Mesenchymal stem cell (in vitro differentiated cells and primary cell): ENCODE data around the gene THAP7.

ENCODE experiments used
- DNase-seq: peaks from one replicate; pipeline ENCODE4 v3.0.0-alpha.2; 2013
- H2AFZ ChIP-seq: one replicate; pipeline ENCODE4 v1.6.1; 2013; ENCODE audit warnings: low read depth, mild to moderate bottlenecking, control low read depth, inconsistent platforms, low read length, moderate library complexity
- H2AK5ac ChIP-seq: 2 replicates; pipeline ENCODE4 v1.6.1; 2013; ENCODE audit warnings: low read length, moderate library complexity, mild to moderate bottlenecking, inconsistent platforms; ENCODE audit not compliant: severe bottlenecking
- H2BK120ac ChIP-seq: one replicate; pipeline ENCODE4 v1.6.1; 2013; ENCODE audit warnings: low read depth, mild to moderate bottlenecking, inconsistent platforms, low read length, moderate library complexity
- H2BK12ac ChIP-seq, 2 experiments: one replicate each; pipeline ENCODE4 v1.6.1; 2013; ENCODE audit warnings: inconsistent platforms in 2 of 2, low read length in 2 of 2, mild to moderate bottlenecking in 2 of 2, moderate library complexity in 2 of 2, control low read depth in 1 of 2
- H2BK15ac ChIP-seq: one replicate; pipeline ENCODE4 v1.6.1; 2013; ENCODE audit warnings: mild to moderate bottlenecking, low read depth, inconsistent platforms; ENCODE audit not compliant: poor library complexity, severe bottlenecking
- H2BK5ac ChIP-seq: 2 replicates; pipeline ENCODE4 v1.6.1; 2013; ENCODE audit warnings: low read depth, mild to moderate bottlenecking, low read length, control low read depth, inconsistent platforms; ENCODE audit not compliant: poor library complexity, severe bottlenecking
- H3K14ac ChIP-seq, 2 experiments: one replicate each; pipeline ENCODE4 v1.6.1; 2013; ENCODE audit warnings: inconsistent platforms in 2 of 2, low read length in 2 of 2, control low read depth in 1 of 2, mild to moderate bottlenecking in 1 of 2, moderate library complexity in 1 of 2
- H3K18ac ChIP-seq, 2 experiments: one replicate each; pipeline ENCODE4 v1.6.1; 2013; ENCODE audit warnings: inconsistent platforms in 2 of 2, low read length in 2 of 2, control low read depth in 1 of 2, low read depth in 1 of 2, mild to moderate bottlenecking in 1 of 2
- H3K23ac ChIP-seq, 2 experiments: one replicate each; pipeline ENCODE4 v1.6.1; 2013; ENCODE audit warnings: inconsistent platforms in 2 of 2, low read length in 2 of 2, mild to moderate bottlenecking in 2 of 2, moderate library complexity in 2 of 2, control low read depth in 1 of 2
- H3K27ac ChIP-seq: 2 replicates; pipeline ENCODE4 v1.5.1; 2013; ENCODE audit warnings: mild to moderate bottlenecking, moderate library complexity, low read length, control low read depth, inconsistent platforms; ENCODE audit not compliant: poor library complexity, severe bottlenecking
- H3K27me3 ChIP-seq, 2 experiments: 2 replicates each; pipeline versions ENCODE4 v1.6.1 to v1.7.0; 2013; ENCODE audit warnings: low read length in 2 of 2, mild to moderate bottlenecking in 2 of 2, moderate library complexity in 2 of 2, control low read depth in 1 of 2, inconsistent platforms in 1 of 2; ENCODE audit not compliant: control insufficient read depth in 1 of 2, insufficient read depth in 1 of 2
- H3K36me3 ChIP-seq, 2 experiments: 2 replicates each; pipeline versions ENCODE4 v1.6.1 to v1.7.0; 2013; ENCODE audit warnings: low read length in 2 of 2, control low read depth in 1 of 2, inconsistent platforms in 1 of 2, low read depth in 1 of 2, mild to moderate bottlenecking in 1 of 2; ENCODE audit not compliant: insufficient read depth in 2 of 2, control insufficient read depth in 1 of 2
- H3K4ac ChIP-seq, 2 experiments: one replicate each; pipeline ENCODE4 v1.6.1; 2013; ENCODE audit warnings: inconsistent platforms in 2 of 2, low read length in 2 of 2, mild to moderate bottlenecking in 2 of 2, moderate library complexity in 2 of 2, control low read depth in 1 of 2, low read depth in 1 of 2
- H3K4me1 ChIP-seq: 2 replicates; pipeline ENCODE4 v1.6.1; 2013; ENCODE audit warnings: low read depth, low read length, control low read depth; ENCODE audit not compliant: control insufficient read depth, insufficient read depth
- H3K4me2 ChIP-seq: 2 replicates; pipeline ENCODE4 v1.6.1; 2013; ENCODE audit warnings: low read length, mild to moderate bottlenecking, inconsistent platforms; ENCODE audit not compliant: poor library complexity, severe bottlenecking
- H3K4me3 ChIP-seq, 2 experiments: 2 replicates each; pipeline versions ENCODE4 v1.5.1 to v1.7.0; 2013; ENCODE audit warnings: low read length in 2 of 2, mild to moderate bottlenecking in 2 of 2, control low read depth in 1 of 2, low read depth in 1 of 2; ENCODE audit not compliant: insufficient read depth in 1 of 2
- H3K79me1 ChIP-seq: replicated peaks from 2 replicates; pipeline ENCODE4 v1.6.1; 2013; ENCODE audit warnings: mild to moderate bottlenecking, control low read depth, low read length, inconsistent platforms; ENCODE audit not compliant: poor library complexity, severe bottlenecking
- H3K9ac ChIP-seq: 2 replicates; pipeline ENCODE4 v1.7.0; 2013; ENCODE audit warnings: mild to moderate bottlenecking, low read length, moderate library complexity
- H3K9me3 ChIP-seq: 2 replicates; pipeline ENCODE4 v1.7.0; 2013; ENCODE audit warnings: mild to moderate bottlenecking, low read length; ENCODE audit not compliant: control insufficient read depth
- H4K8ac ChIP-seq: one replicate; pipeline ENCODE4 v1.6.1; 2013; ENCODE audit warnings: inconsistent platforms, mild to moderate bottlenecking, low read length, moderate library complexity
- H4K91ac ChIP-seq: one replicate; pipeline ENCODE4 v1.6.1; 2013; ENCODE audit warnings: mild to moderate bottlenecking, low read length, inconsistent platforms
- WGBS: methylation state at CpG from one replicate; pipeline ENCODE4 v1.1.7; 2013; ENCODE audit warnings: mixed read lengths; 5-methylcytosine and 5-hydroxymethylcytosine counted together

THAP7 gene

GRCh38 chr22:20998411-20999336 is 3.2 kb downstream of the THAP7 start:
- DNase-seq: no peak
- Histone ChIP-seq H3K27ac (no peak overlapping the region), H3K79me1 (peaks cover 34% of the 10 kb centered on the region), H2BK15ac (no peak overlapping the region), H2AFZ (no peak overlapping the region), H3K23ac (no peak overlapping the region), H3K4ac (no peak overlapping the region), H3K36me3 (peaks cover 61 to 70% of the 10 kb centered on the region in 2 experiments), H3K4me2 (no peak overlapping the region), H3K4me1 (peaks cover 32% of the 10 kb centered on the region), H4K8ac (peak overlapping the region; percentile 27), H3K14ac (no peak overlapping the region), H3K27me3 (no peaks in the 10 kb centered on the region), H4K91ac (no peak overlapping the region), H2AK5ac (no peak overlapping the region), H3K9ac (peak overlapping the region; percentile 29), H3K18ac (no peak overlapping the region), H3K9me3 (no peaks in the 10 kb centered on the region), H2BK12ac (no peak overlapping the region), H2BK120ac (no peak overlapping the region), H2BK5ac (no peak overlapping the region), H3K4me3 (no peak overlapping the region)
- WGBS: 74% methylated on average over 6 of the region's 7 CpGs

GRCh38 chr22:20997536-20998257 is 4.2 kb downstream of the THAP7 start:
- Histone ChIP-seq H3K14ac (no peak overlapping the region), H4K8ac (no peak overlapping the region), H3K79me1 (peaks cover 31% of the 10 kb centered on the region), H3K4me2 (no peak overlapping the region), H2AFZ (no peak overlapping the region), H2BK120ac (no peak overlapping the region), H3K4ac (no peak overlapping the region), H3K9ac (no peak overlapping the region), H2BK15ac (no peak overlapping the region), H3K18ac (no peak overlapping the region), H2BK12ac (no peak overlapping the region), H3K27me3 (no peaks in the 10 kb centered on the region), H2BK5ac (no peak overlapping the region), H3K9me3 (no peaks in the 10 kb centered on the region), H3K36me3 (peaks cover 66 to 80% of the 10 kb centered on the region in 2 experiments), H3K27ac (no peak overlapping the region), H3K23ac (no peak overlapping the region), H2AK5ac (no peak overlapping the region), H4K91ac (no peak overlapping the region), H3K4me1 (peaks cover 25% of the 10 kb centered on the region), H3K4me3 (no peak overlapping the region)
- no peak for DNase-seq
- WGBS: 92% methylated on average over 12 of the region's 13 CpGs

GRCh38 chr22:20996598-20997535 is 5.1 kb downstream of the THAP7 start:
- no peak overlapping the region for H2BK15ac ChIP-seq
- H2BK5ac ChIP-seq: no peak overlapping the region
- no peak overlapping the region for H4K8ac ChIP-seq
- 97% methylated on average over 27 of the region's 27 CpGs for WGBS
- no peaks in the 10 kb centered on the region for H3K9me3 ChIP-seq
- no peak overlapping the region for H3K27ac ChIP-seq
- H3K4me3 ChIP-seq: no peak overlapping the region
- H3K27me3 ChIP-seq: no peaks in the 10 kb centered on the region
- H2BK12ac ChIP-seq: no peak overlapping the region
- DNase-seq: no peak
- H3K4me1 ChIP-seq: peaks cover 24% of the 10 kb centered on the region
- no peak overlapping the region for H3K23ac ChIP-seq
- H3K18ac ChIP-seq: no peak overlapping the region
- H3K79me1 ChIP-seq: peaks cover 31% of the 10 kb centered on the region
- H2AFZ ChIP-seq: no peak overlapping the region
- H4K91ac ChIP-seq: no peak overlapping the region
- H2AK5ac ChIP-seq: no peak overlapping the region
- H3K4me2 ChIP-seq: no peak overlapping the region
- H3K9ac ChIP-seq: no peak overlapping the region
- no peak overlapping the region for H2BK120ac ChIP-seq
- no peak overlapping the region for H3K14ac ChIP-seq
- no peak overlapping the region for H3K4ac ChIP-seq
- H3K36me3 ChIP-seq: peaks cover 75 to 89% of the 10 kb centered on the region in 2 experiments
